Epithelial cell of esophagus (primary cell): ENCODE measurements around the gene MGAT5B.

Source experiments
- DNase-seq: peaks from one replicate; pipeline ENCODE4 v3.0.0; 2010; ENCODE audit warnings: low read depth
- H3K4me3 ChIP-seq: 2 replicates; pipeline ENCODE4 v1.5.1; 2011; ENCODE audit warnings: mild to moderate bottlenecking, low read length, control low read depth
- TF ChIP-seq, protein P1 (sequence below): IDR thresholded peaks from 2 replicates; pipeline ENCODE4 v1.5.1; 2011; ENCODE audit warnings: low read depth, mild to moderate bottlenecking, low read length, control low read depth, inconsistent platforms; ENCODE audit not compliant: insufficient read depth; ENCODE audit errors: missing control alignments

MGAT5B gene

DNA sequence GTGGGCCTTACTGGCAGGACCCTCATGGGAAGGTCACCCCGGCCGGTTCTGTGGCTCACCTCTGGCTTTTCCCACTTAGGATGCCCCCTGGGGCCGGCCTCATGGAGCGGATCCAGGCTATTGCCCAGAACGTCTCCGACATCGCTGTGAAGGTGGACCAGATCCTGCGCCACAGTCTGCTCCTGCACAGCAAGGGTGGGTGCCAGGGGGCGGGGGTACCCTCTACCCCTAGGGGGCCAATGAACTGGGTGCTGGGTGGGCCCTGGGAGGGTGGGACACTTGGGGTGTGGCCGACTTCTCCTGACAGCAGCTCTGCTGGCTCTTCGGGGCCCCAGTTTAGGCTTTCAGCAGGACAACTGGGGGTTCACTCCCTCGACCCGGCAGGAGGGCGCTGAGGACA, 34.3 kb downstream of the MGAT5B start:
- no peak overlapping the region for H3K4me3 ChIP-seq
- TF ChIP-seq, protein P1, sequence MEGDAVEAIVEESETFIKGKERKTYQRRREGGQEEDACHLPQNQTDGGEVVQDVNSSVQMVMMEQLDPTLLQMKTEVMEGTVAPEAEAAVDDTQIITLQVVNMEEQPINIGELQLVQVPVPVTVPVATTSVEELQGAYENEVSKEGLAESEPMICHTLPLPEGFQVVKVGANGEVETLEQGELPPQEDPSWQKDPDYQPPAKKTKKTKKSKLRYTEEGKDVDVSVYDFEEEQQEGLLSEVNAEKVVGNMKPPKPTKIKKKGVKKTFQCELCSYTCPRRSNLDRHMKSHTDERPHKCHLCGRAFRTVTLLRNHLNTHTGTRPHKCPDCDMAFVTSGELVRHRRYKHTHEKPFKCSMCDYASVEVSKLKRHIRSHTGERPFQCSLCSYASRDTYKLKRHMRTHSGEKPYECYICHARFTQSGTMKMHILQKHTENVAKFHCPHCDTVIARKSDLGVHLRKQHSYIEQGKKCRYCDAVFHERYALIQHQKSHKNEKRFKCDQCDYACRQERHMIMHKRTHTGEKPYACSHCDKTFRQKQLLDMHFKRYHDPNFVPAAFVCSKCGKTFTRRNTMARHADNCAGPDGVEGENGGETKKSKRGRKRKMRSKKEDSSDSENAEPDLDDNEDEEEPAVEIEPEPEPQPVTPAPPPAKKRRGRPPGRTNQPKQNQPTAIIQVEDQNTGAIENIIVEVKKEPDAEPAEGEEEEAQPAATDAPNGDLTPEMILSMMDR, result no peak
- DNase-seq, result no peak

DNA sequence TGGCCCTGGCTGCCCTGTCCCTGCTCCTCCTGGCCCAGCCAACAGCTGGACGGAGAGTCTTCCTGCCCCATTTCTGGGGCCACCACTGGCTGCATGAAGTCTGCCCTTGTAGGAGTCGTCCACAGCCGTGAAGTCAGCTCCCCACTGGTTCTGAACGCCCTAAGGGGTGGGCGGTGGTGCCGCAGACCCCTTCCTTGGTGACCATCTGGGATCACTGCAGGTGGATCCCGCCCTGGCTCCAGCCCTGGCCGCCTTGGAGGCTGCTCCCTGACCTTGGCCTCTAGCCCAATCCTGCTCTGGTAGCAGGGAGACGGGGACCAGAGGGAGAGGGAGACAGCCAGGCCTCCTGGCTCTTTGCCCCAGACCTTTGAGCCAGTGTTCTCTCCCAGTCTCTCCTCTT, 35.4 kb downstream of the MGAT5B start:
- TF ChIP-seq, protein P1, result no peak
- no peak overlapping the region for H3K4me3 ChIP-seq

DNA sequence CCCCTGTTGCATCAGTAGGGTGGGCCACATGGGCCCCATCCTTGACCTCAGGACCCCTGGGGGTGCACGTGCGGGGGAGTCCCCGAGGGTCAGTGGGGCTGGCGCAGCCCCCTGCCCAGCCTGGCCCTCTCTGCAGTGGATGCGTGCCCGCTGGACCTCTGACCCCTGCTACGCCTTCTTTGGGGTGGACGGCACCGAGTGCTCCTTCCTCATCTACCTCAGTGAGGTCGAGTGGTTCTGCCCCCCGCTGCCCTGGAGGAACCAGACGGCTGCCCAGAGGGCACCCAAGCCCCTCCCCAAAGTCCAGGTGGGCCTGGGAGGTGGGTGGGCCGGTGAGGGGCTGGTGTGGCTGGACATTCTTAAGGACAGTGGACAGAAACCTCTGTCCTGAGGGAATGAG, 35.9 kb downstream of the MGAT5B start:
- DNase-seq, result no peak
- no peak overlapping the region for H3K4me3 ChIP-seq
- TF ChIP-seq, protein P1, result no peak

More for the DNA sequence above, 35.4 kb downstream of the MGAT5B start:
- DNase-seq, result no peak

DNA sequence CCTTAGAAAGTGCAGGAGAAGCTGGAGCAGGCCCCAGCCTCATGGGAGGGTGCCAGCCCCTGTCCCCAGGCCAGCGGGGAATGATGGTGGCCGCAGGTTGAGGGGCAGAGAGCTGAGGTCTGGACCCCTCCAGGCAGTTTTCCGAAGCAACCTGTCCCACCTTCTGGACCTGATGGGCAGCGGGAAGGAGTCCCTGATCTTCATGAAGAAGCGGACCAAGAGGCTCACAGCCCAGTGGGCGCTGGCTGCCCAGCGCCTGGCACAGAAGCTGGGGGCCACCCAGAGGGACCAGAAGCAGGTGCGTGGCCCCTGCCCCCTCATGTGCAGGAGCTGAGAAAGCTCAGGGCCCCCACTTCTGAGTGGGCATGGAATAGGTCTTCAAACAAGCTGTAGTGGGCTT, 36.8 kb downstream of the MGAT5B start:
- H3K4me3 ChIP-seq, result no peak overlapping the region
- TF ChIP-seq, protein P1, result no peak
- no peak for DNase-seq

DNA sequence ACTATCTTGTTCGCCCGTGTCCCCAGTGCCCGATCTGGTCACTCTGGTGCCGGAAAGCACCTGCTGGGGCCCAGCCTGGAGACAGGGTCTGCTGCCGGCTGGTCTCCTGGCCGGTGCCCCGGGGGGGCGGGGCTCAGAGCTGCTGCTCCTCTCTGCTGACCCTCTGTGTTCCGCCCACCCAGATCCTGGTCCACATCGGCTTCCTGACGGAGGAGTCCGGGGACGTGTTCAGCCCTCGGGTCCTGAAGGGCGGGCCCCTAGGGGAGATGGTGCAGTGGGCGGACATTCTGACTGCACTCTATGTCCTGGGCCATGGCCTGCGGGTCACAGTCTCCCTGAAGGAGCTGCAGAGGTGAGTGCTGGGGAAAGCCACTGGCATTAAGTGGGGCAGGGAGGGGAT, 37.6 kb downstream of the MGAT5B start:
- no peak for DNase-seq
- H3K4me3 ChIP-seq, result no peak overlapping the region
- TF ChIP-seq, protein P1, result no peak

DNA sequence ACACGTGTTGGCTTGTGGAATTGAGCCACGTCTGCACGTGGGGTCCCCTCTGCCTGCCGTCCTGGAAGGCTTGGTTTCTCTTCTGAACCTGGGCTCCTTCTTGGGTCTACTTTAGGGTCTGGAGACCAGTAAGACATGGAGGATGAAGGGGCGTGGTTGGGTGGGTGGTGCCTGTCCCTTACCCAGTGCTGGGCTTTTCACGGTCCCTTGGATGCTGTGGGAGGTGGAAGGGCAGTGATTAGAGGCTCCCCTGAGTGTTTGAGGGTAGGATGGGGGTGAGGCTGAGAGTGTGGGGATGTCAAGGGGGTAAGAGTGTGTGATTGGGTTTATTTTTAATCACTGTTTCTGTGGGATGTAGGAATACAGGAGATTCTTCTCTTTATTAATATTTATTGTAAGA, 38.3 kb downstream of the MGAT5B start:
- no peak for DNase-seq
- no peak overlapping the region for H3K4me3 ChIP-seq
- TF ChIP-seq, protein P1, result no peak

DNA sequence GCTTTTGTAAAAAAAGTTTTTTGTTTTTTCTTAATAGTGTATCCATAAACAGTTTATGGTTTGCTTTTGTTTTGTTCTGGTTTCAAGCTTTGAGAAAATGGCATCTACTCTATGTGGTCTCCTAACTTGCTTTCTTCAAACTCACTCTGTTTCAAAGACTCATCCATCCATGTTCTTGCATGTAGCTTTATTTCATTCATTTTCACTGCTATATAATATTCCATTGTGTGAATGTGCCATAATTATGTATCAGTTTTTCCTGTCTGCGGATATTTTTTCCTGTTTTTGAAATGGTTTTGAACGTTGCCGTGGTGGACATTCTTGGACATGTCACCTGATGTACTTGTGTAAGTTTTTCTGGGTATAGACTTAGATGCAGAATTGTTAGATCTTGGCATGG, 39.1 kb downstream of the MGAT5B start:
- TF ChIP-seq, protein P1, result no peak
- DNase-seq, result no peak
- no peak overlapping the region for H3K4me3 ChIP-seq
